A204.1 (cell line): ENCODE data around the gene HMGB2.

Experiments
- FAIRE-seq: peaks from 2 replicates; lab custom pipeline; 2012; peaks lifted over from hg19 to GRCh38; lab: Jason Lieb, UNC

Gene HMGB2

GRCh38 chr4:173334085-173334890, at the start of gene HMGB2:
Gene HMGB2 (minus strand): TSS chr4:173334358. CDS start chr4:173333649, 709 bp downstream.
- peak; percentile 99 for FAIRE-seq

- peak; percentile 56 for FAIRE-seq
These were observed 48.2 kb upstream of the HMGB2 start for GRCh38 chr4:173382349-173382748.

- FAIRE-seq: no peak
These were observed 47.5 kb upstream of the HMGB2 start for GRCh38 chr4:173381610-173382009.

- no peak for FAIRE-seq
These were observed 46.8 kb upstream of the HMGB2 start for GRCh38 chr4:173380987-173381386.

- FAIRE-seq: no peak
These were observed 45.8 kb upstream of the HMGB2 start for GRCh38 chr4:173379929-173380328.

DNA sequence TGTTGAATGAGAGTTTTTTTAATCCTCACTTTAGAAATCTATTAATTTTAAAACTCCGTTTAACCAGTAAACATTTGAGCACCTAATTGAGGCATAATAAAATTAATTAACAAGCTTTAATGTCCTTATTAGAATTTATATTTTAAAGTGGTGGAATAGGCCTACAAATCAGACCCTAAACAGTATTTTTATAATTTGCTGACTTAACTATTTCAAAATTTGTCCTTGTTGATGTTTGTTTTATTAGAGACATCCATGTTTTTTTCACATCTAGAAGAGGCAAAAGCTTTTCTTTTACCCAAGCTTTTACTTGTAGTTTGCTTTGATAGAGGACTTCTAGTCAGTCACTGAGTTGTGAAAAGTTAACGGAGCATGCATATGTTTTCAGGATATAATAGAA, 40.4 kb upstream of the HMGB2 start:
- peak; percentile 11 for FAIRE-seq

DNA sequence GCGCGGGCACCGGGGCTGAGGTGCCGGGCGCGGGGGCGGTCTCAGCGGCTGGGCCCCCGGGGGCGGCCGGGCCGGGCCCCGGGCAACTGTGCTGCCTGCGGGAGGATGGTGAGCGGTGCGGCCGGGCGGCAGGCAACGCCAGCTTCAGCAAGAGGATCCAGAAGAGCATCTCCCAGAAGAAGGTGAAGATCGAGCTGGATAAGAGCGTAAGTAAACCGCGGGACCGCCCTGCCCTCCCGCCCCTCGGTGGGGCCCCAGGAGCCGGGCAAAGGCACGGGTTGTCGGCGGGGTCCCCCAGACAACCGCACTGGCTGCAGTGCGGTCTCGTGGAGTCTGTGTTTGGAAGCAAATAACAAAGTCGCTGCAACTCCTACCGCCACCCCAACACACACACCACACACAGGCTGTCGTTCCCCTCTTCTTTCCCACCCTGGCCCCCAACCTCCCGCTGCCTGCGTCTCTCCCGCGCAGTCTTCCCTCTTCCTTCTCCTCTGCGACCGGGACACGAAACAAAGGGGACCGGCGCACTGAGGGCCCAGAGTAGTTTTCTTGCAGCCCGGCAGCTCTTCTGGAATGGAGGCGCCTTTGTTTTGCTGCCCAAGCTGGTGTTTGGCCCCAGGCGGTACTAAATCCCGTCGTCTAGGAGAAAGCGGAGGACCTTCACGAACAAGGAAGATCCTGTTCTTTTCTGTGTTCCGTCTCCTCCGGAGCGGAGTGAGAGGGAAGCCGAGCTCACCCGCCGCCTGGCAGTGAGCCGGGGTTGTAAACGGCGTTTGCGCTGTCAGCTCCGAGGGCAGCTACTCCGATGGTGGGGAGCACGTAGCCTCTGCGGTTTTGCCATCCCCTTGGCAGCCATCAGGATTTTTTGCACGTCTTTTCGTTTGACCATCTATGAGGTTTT, 37.4 kb upstream of the HMGB2 start:
- no peak for FAIRE-seq

GRCh38 chr4:173370477-173371291, 36.5 kb upstream of the HMGB2 start, which contains the start of gene SAP30:
Gene SAP30 (plus strand): TSS chr4:173370954. CDS start chr4:173371183, 229 bp downstream.
- peak; percentile 90 for FAIRE-seq

DNA sequence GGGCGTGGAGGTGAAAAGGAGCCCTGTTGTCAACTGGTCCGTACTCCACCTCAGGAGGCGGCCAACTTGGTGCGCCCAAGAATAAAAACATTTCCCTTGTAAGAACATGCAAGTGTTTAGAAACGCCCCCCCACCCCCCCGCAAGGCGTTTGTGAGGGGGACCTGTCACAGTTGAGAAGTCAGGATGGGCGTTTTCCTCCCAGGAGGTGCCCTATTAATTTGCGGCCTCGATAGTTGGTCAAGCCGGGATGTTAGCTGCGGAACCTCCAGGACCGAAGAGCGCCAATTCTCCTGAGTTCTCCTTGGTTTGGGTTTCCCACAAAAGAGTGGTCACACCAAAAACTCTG, 35.9 kb upstream of the HMGB2 start:
- no peak for FAIRE-seq

DNA sequence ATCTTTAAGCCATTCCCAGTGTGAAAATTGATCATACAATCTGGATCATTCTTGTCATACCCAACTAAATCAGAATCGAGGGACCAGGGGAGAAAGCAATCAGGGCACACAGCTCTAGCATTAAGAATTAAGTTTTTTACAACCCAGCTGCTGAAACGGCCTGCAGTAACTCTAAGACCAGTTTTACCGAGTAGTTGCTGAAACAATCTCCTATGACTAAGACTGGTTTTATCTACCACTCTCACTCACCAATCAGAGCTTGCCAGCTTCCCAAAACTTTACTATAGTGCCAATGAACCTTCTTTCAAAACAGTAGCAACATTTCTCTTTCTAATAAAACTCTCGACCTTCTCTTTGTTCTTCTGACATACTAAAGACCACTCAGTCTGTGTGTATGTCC, 33.8 kb upstream of the HMGB2 start:
- FAIRE-seq: no peak

DNA sequence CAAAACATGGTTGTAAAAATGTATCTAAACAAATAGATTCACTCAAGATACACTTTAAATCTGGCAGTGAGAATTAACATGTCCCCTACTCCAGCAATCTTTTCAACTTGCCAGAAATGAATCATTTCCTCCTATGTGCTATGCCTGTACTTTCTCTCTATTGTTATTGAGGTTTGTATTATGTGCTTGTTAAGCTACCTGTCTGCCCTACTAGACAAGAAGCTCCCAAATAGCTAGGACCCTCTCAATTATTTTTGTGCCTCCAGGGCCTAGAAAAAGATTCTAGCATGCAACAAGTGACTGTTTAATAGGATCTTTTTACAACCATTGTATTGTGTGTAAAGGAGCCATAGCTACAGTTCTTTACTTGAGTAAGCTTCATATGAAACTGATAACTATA, 33.1 kb upstream of the HMGB2 start:
- FAIRE-seq: no peak

DNA sequence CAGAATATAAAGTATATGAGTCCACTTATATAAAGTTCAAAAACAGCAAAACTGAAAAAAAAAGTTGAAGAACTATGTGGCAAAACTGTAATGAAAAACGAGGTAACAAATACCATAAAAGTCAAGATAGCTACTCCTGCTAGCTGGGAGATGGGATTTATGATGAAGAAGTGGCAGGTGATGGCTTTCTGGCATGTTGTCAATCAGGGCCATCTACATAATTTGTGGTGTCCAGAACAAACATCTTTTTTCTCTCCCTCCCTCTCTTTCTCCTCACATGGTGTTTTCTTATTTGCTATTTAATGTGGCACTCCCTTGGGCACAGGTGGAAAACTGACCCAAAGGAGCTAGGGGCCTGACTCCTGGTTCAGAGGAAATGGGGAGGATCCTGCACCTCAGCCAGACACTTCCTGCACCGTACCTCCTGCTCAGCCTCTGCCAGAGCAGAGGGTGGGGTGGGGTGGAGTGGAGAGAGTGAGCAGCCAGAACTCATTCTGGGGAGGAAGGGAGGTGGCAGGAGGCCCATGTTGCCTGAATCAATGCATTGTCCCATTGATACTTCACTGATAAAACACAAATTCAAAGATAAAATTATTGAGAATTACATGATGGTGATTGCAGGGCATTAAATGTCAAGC, 31.3 kb upstream of the HMGB2 start:
- no peak for FAIRE-seq

GRCh38 chr4:173362666-173363065, 28.5 kb upstream of the HMGB2 start:
- no peak for FAIRE-seq

GRCh38 chr4:173360587-173361221, 26.5 kb upstream of the HMGB2 start:
- FAIRE-seq: peak; percentile 92

DNA sequence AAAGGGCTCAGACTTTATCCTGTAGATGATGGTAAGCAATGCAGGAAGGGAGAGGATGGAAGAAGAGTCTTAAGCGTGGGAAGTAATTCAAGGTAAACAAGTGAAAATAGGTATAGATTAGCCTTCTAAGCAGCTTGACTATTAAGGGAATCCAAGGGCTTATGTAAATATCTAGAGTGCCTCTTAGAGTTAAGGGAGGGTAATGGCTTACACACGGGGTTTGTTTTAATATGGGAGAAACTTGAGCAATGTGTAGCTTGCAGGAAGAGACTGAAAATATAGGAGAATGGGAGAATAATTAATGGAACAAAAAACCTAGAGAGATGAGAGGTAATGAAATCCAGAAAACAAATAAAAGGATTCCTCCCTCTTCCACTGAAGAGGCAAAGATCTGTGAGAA, 23.8 kb upstream of the HMGB2 start:
- FAIRE-seq: no peak

DNA sequence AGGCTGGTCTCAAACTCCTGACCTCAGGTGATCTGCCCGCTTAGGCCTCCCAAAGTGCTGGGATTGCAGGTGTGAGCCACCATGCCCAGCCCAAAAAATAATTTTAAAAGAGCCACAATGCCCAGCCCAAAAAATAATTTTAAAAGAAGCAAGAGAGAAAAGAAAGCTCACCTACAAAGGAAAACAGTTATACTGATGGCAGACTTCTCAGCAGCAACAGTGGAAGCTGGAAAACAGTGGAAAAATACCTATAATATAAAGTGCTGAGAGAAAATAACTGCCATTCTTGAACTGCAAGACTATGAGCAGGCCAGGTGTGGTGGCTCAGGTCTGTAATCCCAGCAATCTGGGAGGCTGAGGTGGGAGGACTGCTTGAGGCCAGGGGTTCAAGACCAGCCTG, 13.3 kb upstream of the HMGB2 start:
- FAIRE-seq: no peak

DNA sequence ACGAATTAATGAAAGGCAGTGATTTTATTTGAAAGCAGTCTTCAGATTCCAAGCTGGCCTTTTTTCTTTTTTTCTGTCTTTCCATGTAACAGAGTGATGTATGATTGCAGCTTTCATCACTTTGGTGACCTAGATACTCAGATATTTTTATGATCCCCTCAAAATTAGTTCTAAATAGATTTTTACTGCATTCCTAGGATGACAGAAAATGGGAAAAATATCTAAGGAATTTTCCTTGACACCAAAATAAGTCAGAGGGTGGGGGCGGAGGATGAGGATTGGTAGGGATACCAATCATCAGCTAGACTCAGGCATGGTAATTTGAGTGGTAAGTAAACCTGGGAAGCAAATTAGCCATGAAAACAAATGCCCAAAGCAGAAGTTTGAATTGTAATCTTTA, 11.9 kb upstream of the HMGB2 start:
- no peak for FAIRE-seq

DNA sequence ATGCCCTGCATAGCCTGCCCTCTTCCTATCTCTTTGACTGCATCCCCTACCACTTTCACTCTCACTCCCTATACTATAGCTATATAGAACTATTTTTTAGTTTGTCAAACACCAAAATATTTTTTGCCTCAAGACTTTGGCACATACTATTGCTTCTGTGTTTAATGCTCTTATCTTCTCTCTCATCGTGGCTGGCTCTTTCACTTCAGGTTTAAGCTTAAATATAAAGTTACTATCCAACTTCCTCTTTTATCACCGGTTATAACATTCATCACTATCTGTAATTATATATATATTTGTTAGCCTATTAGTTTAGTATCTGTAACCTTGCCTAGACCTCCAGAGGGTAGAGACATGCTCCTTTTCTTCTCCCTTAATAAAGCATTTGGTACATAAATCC, 11.5 kb upstream of the HMGB2 start:
- FAIRE-seq: no peak

DNA sequence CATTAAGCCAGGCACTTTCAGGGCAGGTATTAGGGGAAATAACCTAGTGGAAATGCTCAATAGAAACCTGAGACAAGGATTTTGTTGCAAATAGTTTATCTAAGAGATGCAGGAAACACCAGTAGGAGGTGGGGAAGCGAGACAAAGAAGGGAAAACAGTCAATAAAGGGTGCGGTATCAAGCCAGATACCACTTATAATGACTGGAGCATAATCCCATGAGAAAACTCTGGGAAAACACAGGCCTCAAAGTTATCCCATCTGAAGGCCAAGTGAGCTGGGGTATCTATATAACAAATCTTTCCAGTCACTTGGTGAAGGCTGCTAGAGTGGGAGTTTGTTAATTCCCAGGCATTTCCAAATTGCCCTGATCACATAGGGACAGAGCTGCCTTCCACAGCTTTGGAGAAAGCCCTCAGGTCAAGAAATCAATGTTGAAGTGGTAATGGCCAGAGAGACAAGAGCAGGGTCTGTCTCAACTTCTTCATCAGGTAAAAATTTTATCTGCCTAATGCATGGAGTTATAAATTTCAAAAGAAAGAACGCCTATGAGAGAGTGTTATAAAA, 9.8 kb upstream of the HMGB2 start:
- FAIRE-seq: no peak

GRCh38 chr4:173337463-173337862, 3.3 kb upstream of the HMGB2 start:
- no peak for FAIRE-seq
